K562 (cell line): ENCODE results near the gene OTUD5. TPM values are rescaled to one million over a fixed set of nuclear protein-coding genes. Genes with fewer than 3 reads are reported as not detected.

Source experiments
- ATF3 ChIP-seq, 2 experiments: fragments of 450-650 bp in 1 of 2; sonication (generic) in 1 of 2; formaldehyde crosslinking in 1 of 2; IDR thresholded peaks in 1 of 2; conservative IDR thresholded peaks in 1 of 2; 2 replicates each; pipeline versions ENCODE4 v1.6.1 to v1.8.1; 2016 to 2023; ENCODE audit warnings: mild to moderate bottlenecking in 2 of 2, moderate library complexity in 2 of 2, inconsistent platforms in 1 of 2, missing genetic modification reagents in 1 of 2
- DPF2 ChIP-seq: fragments of 450-650 bp; IDR thresholded peaks from 2 replicates; pipeline ENCODE4 v1.6.1; 2016
- EGR1 ChIP-seq: fragments of 450-650 bp; conservative IDR thresholded peaks from 2 replicates; pipeline ENCODE4 v1.6.1; 2017; ENCODE audit warnings: mild to moderate bottlenecking
- ERF ChIP-seq: fragments of 450-650 bp; formaldehyde crosslinking; IDR thresholded peaks from 2 replicates; pipeline ENCODE4 v1.4.0; 2020; ENCODE audit warnings: mild to moderate bottlenecking, mixed read lengths
- HDAC2 ChIP-seq: fragments of 450-650 bp; IDR thresholded peaks from 2 replicates; pipeline ENCODE4 v1.6.1; 2016; ENCODE audit warnings: mild to moderate bottlenecking
- MAZ ChIP-seq, 2 experiments: fragments of 450-650 bp in 1 of 2; sonication (generic) in 1 of 2; formaldehyde crosslinking; IDR thresholded peaks in 1 of 2; conservative IDR thresholded peaks in 1 of 2; 2 replicates each; pipeline versions ENCODE4 v1.4.0 to v1.5.0; 2020; ENCODE audit warnings: mild to moderate bottlenecking in 1 of 2, missing genetic modification reagents in 1 of 2
- POLR2AphosphoS2 ChIP-seq: IDR thresholded peaks from 2 replicates; pipeline ENCODE4 v1.6.1; 2012; ENCODE audit warnings: low read length, improper control_type of control experiment
- RAD21 ChIP-seq, 2 experiments: fragments of 250-450 bp in 1 of 2; fragments of 450-650 bp in 1 of 2; sonication (Bioruptor Pico) in 1 of 2; formaldehyde crosslinking in 1 of 2; IDR thresholded peaks in 1 of 2; conservative IDR thresholded peaks in 1 of 2; 2 replicates each; pipeline versions ENCODE4 v1.4.0 to v1.8.0; 2020 to 2022; ENCODE audit warnings: mild to moderate bottlenecking in 2 of 2, moderate library complexity in 1 of 2
- RCOR1 ChIP-seq, 2 experiments: IDR thresholded peaks; 2 replicates each; pipeline ENCODE4 v1.6.1; 2012; ENCODE audit warnings: low read depth in 2 of 2, low read length in 2 of 2, borderline replicate concordance in 1 of 2, improper control_type of control experiment in 1 of 2
- SPI1 ChIP-seq: IDR thresholded peaks from 2 replicates; pipeline ENCODE4 v1.6.1; 2011; ENCODE audit warnings: low read depth, low read length, control low read depth, borderline replicate concordance
- TEAD1 ChIP-seq, 2 experiments: fragments of 450-650 bp in 1 of 2; sonication (generic) in 1 of 2; formaldehyde crosslinking; IDR thresholded peaks; 2 replicates each; pipeline versions ENCODE4 v1.4.0 to v1.8.0; 2020 to 2022; ENCODE audit warnings: mild to moderate bottlenecking in 2 of 2, missing genetic modification reagents in 1 of 2
- ZBTB7A ChIP-seq: IDR thresholded peaks from 2 replicates; pipeline ENCODE4 v1.6.1; 2011; ENCODE audit warnings: low read depth, mild to moderate bottlenecking, low read length, moderate library complexity, borderline replicate concordance; ENCODE audit not compliant: control insufficient read depth
- ZNF263 ChIP-seq: sonication (generic); formaldehyde crosslinking; IDR thresholded peaks from 2 replicates; pipeline ENCODE4 v1.8.0; 2022; ENCODE audit warnings: mild to moderate bottlenecking, missing genetic modification reagents, borderline replicate concordance
- polyA plus RNA-seq, 8 experiments: library from polyadenylated mRNA; depleted of rRNA in 4 of 8; stranded (reverse) in 5 of 8; unstranded in 3 of 8; fragments of >200 nt; fragmentation: Nextera tagmentation in 2 of 8; fragmentation: Illumina TruSeq in 1 of 8; extraction: Ambion mirVana in 2 of 8; extraction: Trizol in 1 of 8; gene quantifications; 2 replicates each; pipeline versions ENCODE4 v1.2.1 to v1.2.3, GENCODE V29; 2011 to 2014; ENCODE audit warnings: inconsistent platforms in 1 of 8, missing spikeins in 1 of 8
- total RNA-seq, 7 experiments: library from RNA; depleted of rRNA in 6 of 7; stranded (reverse); fragments of >200 nt in 6 of 7; fragmentation: Illumina TruSeq in 2 of 7; extraction: Trizol in 2 of 7; gene quantifications; 2 replicates each; pipeline versions ENCODE4 v1.2.1 to v1.2.3, GENCODE V29; 2011 to 2021; ENCODE audit warnings: low replicate concordance in 1 of 7
- TF ChIP-seq, protein P1 (sequence below): fragments of 250-450 bp; sonication (Bioruptor Pico); IDR thresholded peaks from 2 replicates; pipeline ENCODE4 v1.4.0; 2020; ENCODE audit warnings: borderline replicate concordance
- TF ChIP-seq, protein P2 (sequence below): fragments of 250-450 bp; sonication (Bioruptor Pico); IDR thresholded peaks from 2 replicates; pipeline ENCODE4 v1.4.0; 2020; ENCODE audit warnings: mild to moderate bottlenecking

Gene OTUD5
- total and polyA plus RNA-seq, 9 of the 15 experiments (the other 6 are each of a cell fraction or from before 2014, with no cell fraction given) = 3.6 to 102 (median 59.0) TPM

DNA sequence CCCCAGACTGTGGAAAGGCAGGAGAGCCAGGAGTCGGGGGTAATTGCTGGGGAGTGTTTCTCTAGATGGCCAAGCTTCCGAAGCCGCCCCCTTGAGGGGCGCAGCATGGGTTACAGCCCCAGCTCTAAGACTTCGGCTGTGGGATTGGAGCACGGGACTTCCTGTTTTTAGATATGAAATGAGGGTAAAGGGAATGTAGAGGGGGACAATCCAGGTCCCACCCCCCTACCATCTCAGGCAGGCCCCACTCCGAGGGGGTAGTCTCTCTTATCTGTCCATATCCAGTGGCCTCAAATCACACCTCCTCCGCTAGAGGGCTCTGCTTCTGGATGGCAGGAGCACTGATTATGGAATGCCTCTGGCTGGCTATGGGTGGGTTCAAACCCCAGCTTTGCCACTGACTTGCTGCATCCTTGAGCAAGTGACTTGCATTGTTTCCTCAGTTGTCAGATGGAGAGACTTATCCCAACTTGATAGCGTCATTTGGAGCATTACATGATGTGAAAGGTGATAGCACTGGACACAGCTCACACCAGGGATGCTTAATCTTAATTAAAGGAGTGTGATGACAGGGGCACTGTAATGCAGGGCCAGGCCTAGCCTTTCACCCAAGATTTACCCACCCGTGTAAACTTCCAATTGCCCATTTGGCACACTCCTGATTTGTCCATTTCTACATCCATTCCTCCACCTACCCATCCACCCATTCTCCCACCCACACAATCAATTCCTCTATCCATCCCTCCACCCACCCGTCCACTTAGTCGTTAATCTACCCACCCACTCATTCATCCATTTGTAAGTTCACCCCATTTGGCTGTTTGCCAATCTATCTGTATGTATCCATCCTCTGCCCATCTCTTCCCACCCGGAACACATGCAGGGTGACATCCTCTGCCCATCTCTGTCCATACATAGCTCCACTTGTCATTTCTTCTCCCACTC, 15.1 kb upstream of the OTUD5 start (continued):
- 0 out of 2 replicates have a peak, but pooled peaks have one; percentile 26 for TF ChIP-seq EGR1
- peak; percentile 62; the same call in 1 of the 2 replicates for TF ChIP-seq ZBTB7A
- TF ChIP-seq, protein P1, sequence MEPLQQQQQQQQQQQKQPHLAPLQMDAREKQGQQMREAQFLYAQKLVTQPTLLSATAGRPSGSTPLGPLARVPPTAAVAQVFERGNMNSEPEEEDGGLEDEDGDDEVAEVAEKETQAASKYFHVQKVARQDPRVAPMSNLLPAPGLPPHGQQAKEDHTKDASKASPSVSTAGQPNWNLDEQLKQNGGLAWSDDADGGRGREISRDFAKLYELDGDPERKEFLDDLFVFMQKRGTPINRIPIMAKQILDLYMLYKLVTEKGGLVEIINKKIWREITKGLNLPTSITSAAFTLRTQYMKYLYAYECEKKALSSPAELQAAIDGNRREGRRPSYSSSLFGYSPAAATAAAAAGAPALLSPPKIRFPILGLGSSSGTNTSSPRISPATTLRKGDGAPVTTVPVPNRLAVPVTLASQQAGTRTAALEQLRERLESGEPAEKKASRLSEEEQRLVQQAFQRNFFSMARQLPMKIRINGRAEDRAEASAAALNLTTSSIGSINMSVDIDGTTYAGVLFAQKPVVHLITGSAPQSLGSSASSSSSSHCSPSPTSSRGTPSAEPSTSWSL (CRISPR knock-in tag) = no peak
- peak; percentile 64; the same call in 1 of the 2 replicates for TF ChIP-seq SPI1
- TF ChIP-seq TEAD1 (CRISPR knock-in tag; IDR thresholded peaks at IDR 0.05) = 0 out of 4 replicates have a peak, but pooled peaks of 1 of the 2 experiments have one; percentile 26
- TF ChIP-seq POLR2AphosphoS2 = 0 out of 2 replicates have a peak, but pooled peaks have one; percentile 55
- peak; percentile 47; the same call in 1 of the 2 replicates for TF ChIP-seq ZNF263 (CRISPR knock-in tag)
- TF ChIP-seq HDAC2 = peak; percentile 44; the same call in 1 of the 2 replicates
- TF ChIP-seq RCOR1 (IDR thresholded peaks at IDR 0.05; ENCODE audit: borderline replicate concordance in 1 of 2, low read depth in 2 of 2, low read length in 2 of 2) = peak in 1 of 2 experiments; percentile 65; a peak in 2 of 4 replicates
- TF ChIP-seq RAD21 (CRISPR knock-in tag; conservative IDR thresholded peaks at IDR 0.05 in 1 of 2, IDR thresholded peaks at IDR 0.05 in 1 of 2) = peak; percentile 15 to 50; a peak in 2 of 4 replicates
- 0 out of 2 replicates have a peak, but pooled peaks have one; percentile 24 for TF ChIP-seq DPF2
- TF ChIP-seq MAZ (CRISPR knock-in tag; conservative IDR thresholded peaks at IDR 0.05 in 1 of 2, IDR thresholded peaks at IDR 0.05 in 1 of 2) = peak in 1 of 2 experiments; percentile 64; a peak in 2 of 4 replicates
- TF ChIP-seq ERF = no peak
- TF ChIP-seq, protein P2, sequence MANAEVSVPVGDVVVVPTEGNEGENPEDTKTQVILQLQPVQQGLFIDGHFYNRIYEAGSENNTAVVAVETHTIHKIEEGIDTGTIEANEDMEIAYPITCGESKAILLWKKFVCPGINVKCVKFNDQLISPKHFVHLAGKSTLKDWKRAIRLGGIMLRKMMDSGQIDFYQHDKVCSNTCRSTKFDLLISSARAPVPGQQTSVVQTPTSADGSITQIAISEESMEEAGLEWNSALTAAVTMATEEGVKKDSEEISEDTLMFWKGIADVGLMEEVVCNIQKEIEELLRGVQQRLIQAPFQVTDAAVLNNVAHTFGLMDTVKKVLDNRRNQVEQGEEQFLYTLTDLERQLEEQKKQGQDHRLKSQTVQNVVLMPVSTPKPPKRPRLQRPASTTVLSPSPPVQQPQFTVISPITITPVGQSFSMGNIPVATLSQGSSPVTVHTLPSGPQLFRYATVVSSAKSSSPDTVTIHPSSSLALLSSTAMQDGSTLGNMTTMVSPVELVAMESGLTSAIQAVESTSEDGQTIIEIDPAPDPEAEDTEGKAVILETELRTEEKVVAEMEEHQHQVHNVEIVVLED = no peak
- TF ChIP-seq ATF3 (IDR thresholded peaks at IDR 0.05) = no peak
- TF ChIP-seq ATF3 (CRISPR knock-in tag; conservative IDR thresholded peaks at IDR 0.05) = no peak
